Peyer's patch (tissue), 4 donors: ENCODE data around the gene EXOSC7. TPM values are rescaled to one million over a fixed set of nuclear protein-coding genes. Genes with fewer than 3 reads are reported as not detected.

ENCODE experiments used
- DNase-seq, 3 donors: peaks; one replicate each; pipeline ENCODE4 v3.0.0-alpha.2; 2017 to 2019
- H3K27ac ChIP-seq, 4 donors: fragments of 200-600 bp; sonication (generic); one replicate each; pipeline ENCODE4 v1.5.1; 2016 to 2019
- H3K27me3 ChIP-seq, 2 donors: fragments of 200-600 bp; sonication (generic); one replicate each; pipeline ENCODE4 v1.5.1; 2019
- H3K36me3 ChIP-seq, 3 donors: fragments of 200-600 bp; sonication (generic); one replicate each; pipeline ENCODE4 v1.5.1; 2016 to 2019
- H3K4me1 ChIP-seq, 4 donors: fragments of 200-600 bp; sonication (generic); one replicate each; pipeline ENCODE4 v1.5.1; 2016 to 2019
- H3K4me3 ChIP-seq, 4 donors: fragments of 200-600 bp; sonication (generic); 1 replicate in 3 of 4; 2 replicates in 1 of 4; pipeline ENCODE4 v1.5.1; 2016 to 2019; ENCODE audit warnings: mild to moderate bottlenecking in 1 of 4
- H3K9me3 ChIP-seq, 4 donors: fragments of 200-600 bp; sonication (generic); one replicate each; pipeline ENCODE4 v1.5.1; 2016 to 2019; ENCODE audit warnings: mild to moderate bottlenecking in 1 of 4
- POLR2A ChIP-seq, 2 donors: fragments of 450-650 bp; IDR thresholded peaks; one replicate each; pipeline ENCODE4 v1.5.1; 2017; ENCODE audit warnings: antibody characterized with exemption in 2 of 2, mild to moderate bottlenecking in 2 of 2, moderate library complexity in 2 of 2
- total RNA-seq, 4 donors: library from RNA; depleted of rRNA; stranded (reverse); fragments of >200 nt; gene quantifications; one replicate each; pipeline ENCODE4 v1.1.0, GENCODE V29; 2016
- TF ChIP-seq, protein P1 (sequence below), 6 experiments: fragments of 450-650 bp in 4 of 6; fragments of 200-600 bp in 2 of 6; sonication (generic) in 1 of 6; IDR thresholded peaks; one replicate each; pipeline ENCODE4 v1.5.1; 2017 to 2019; ENCODE audit warnings: antibody characterized with exemption in 6 of 6, mild to moderate bottlenecking in 3 of 6, moderate library complexity in 1 of 6

The EXOSC7 gene
- total RNA-seq, 4 donors from 2014 or later, result 19.8 to 66.0 (median 28.6) TPM

DNA sequence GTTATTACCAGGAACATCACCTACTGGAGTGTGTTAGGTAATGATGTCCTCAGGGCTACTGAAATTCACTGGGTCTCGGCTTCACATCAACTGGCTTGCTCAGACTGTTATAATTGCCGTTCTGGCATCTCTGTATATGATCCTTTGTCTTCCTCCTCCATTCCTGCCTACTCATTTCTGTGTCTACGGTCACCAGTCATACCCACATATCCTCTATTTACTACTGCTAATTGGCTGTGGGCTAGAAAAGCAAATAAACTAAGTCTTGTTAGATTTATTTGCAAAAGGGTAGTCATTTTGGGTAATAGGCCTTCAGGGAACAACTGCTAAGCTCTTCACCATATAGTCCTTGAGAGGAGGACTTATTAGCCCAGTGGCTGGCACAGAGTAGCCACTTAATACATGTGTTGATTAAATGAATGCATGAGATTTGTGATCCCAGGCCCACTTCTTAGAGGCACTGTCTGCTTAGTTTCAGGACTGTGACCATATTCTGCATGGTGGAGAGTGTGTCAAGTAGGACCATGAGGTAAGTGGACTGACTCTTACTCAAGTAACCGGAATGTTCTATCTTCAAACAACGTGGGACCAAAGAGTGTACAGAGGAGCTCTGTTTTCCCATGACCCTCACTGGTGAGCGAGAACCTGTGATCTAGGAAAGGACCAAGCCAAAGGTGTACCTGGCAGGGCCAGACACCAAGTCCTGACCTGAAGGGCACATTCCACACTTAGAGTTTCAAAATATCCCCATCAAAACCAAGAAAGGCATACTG is 13.2 kb upstream of the EXOSC7 start:
- H3K27ac ChIP-seq, result no peak overlapping the region

DNA sequence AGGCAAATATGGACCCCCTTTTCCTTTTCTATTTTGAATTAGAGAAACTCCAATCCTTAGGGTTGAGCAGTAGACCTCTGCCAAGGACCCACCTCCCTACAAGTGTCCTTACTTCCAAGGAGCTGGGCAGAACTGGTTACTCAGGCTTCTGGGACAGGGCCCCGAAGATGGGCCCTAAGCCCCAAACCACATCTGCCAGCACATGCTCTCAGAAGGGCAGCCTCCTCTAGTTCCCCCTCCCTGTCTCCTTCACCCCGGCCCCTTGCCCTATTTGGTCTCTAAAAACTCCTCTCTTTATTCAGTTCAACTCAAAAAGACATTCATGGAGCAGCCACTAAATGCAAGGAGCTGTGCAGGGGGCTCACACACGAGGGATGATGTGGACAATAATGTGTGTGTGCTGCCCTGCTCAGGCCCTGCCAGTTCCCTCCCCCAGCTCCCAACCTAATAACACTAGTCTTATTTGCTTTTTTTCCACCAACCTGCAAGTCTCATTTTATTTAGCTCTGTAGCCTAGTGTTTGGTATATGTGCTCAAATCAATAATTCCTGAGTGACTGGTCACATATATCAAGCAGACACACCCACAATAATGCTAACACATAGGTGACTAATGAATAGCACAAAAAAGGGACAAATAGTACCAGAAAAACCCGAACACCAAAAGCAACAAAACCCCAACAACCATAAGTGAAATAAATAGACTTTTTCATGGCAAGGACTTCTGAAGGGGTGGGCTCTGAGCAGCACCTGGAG is 12.3 kb upstream of the EXOSC7 start:
- no peak for DNase-seq
- H3K4me3 ChIP-seq, result no peak overlapping the region
- H3K9me3 ChIP-seq, result no peaks in the 10 kb centered on the region
- peaks cover 0 to 6% (median 0%) of the 10 kb centered on the region in 3 donors for H3K36me3 ChIP-seq
- no peak for TF ChIP-seq POLR2A (IDR thresholded peaks at IDR 0.05)
- TF ChIP-seq, protein P1, sequence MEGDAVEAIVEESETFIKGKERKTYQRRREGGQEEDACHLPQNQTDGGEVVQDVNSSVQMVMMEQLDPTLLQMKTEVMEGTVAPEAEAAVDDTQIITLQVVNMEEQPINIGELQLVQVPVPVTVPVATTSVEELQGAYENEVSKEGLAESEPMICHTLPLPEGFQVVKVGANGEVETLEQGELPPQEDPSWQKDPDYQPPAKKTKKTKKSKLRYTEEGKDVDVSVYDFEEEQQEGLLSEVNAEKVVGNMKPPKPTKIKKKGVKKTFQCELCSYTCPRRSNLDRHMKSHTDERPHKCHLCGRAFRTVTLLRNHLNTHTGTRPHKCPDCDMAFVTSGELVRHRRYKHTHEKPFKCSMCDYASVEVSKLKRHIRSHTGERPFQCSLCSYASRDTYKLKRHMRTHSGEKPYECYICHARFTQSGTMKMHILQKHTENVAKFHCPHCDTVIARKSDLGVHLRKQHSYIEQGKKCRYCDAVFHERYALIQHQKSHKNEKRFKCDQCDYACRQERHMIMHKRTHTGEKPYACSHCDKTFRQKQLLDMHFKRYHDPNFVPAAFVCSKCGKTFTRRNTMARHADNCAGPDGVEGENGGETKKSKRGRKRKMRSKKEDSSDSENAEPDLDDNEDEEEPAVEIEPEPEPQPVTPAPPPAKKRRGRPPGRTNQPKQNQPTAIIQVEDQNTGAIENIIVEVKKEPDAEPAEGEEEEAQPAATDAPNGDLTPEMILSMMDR (IDR thresholded peaks at IDR 0.05), result no peak
- H3K4me1 ChIP-seq, result peaks cover 0 to 22% (median 2%) of the 10 kb centered on the region in 4 donors
- no peak overlapping the region for H3K27ac ChIP-seq
- no peaks in the 10 kb centered on the region for H3K27me3 ChIP-seq

More for the DNA sequence above, 13.2 kb upstream of the EXOSC7 start:
- Histone ChIP-seq H3K9me3 (no peaks in the 10 kb centered on the region), H3K36me3 (peaks cover 0 to 16% (median 0%) of the 10 kb centered on the region in 3 donors), H3K4me3 (no peak overlapping the region), H3K27me3 (no peaks in the 10 kb centered on the region), H3K4me1 (peaks cover 0 to 18% (median 2%) of the 10 kb centered on the region in 4 donors)
- no peak for TF ChIP-seq POLR2A (IDR thresholded peaks at IDR 0.05)
- TF ChIP-seq, protein P1 (IDR thresholded peaks at IDR 0.05), result no peak
- DNase-seq, result no peak

DNA sequence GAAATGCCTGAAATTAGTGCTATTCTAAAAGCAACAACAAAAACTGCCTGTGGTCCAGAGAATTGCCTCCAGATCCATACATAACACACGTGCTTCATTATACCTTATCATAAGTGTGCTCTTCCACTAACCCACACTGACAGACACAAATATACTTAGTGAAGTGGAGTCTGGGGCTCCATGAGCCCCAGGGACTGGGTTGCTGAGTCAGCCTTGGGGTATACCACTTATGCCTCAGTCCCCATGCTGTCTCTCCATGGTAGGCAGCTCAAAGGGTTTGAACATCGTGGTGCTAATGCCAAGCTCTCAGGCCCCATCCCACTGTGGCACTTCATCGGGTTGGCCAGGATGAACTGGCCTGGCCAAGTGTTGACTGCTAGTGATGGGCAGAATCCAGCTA is 10.9 kb upstream of the EXOSC7 start:
- Histone ChIP-seq H3K36me3 (no peaks in the 10 kb centered on the region), H3K9me3 (no peaks in the 10 kb centered on the region), H3K4me3 (no peak overlapping the region), H3K27ac (no peak overlapping the region), H3K4me1 (peaks cover 0 to 31% (median 4%) of the 10 kb centered on the region in 4 donors), H3K27me3 (no peaks in the 10 kb centered on the region)
- no peak for DNase-seq
- TF ChIP-seq, protein P1 (IDR thresholded peaks at IDR 0.05), result no peak
- no peak for TF ChIP-seq POLR2A (IDR thresholded peaks at IDR 0.05)

DNA sequence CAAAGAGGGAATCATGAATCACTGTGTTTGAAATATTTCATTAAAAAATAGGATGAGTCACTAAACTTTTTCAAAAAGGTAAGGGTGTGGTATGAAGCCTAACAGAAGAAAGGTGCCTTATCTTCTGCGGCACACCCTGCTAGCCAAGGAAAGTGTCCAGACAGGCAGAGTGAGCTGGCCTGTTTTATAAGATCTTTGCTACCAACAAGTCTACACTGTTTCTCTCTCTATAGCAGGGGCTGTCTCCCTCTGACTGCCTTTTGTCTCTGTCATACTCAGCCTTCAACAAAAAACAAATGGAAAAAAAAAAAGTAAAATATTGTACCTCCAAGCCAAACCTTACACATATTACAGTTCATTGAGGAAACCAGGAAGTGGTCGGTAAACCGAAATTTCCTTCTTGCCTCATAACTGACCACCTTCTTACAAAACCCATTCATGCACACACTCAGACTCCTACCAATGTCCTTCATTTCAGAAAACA is 9.2 kb upstream of the EXOSC7 start:
- no peak for TF ChIP-seq POLR2A (IDR thresholded peaks at IDR 0.05)
- TF ChIP-seq, protein P1 (IDR thresholded peaks at IDR 0.05), result no peak
- H3K27ac ChIP-seq, result peak overlapping the region in 2 of 4 donors; percentile 24 to 28
- H3K36me3 ChIP-seq, result no peaks in the 10 kb centered on the region
- H3K4me1 ChIP-seq, result peaks cover 0 to 45% (median 4%) of the 10 kb centered on the region in 4 donors
- H3K27me3 ChIP-seq, result no peaks in the 10 kb centered on the region
- no peaks in the 10 kb centered on the region for H3K9me3 ChIP-seq
- no peak overlapping the region for H3K4me3 ChIP-seq
- DNase-seq, result peak in 1 of 3 donors; percentile 61

DNA sequence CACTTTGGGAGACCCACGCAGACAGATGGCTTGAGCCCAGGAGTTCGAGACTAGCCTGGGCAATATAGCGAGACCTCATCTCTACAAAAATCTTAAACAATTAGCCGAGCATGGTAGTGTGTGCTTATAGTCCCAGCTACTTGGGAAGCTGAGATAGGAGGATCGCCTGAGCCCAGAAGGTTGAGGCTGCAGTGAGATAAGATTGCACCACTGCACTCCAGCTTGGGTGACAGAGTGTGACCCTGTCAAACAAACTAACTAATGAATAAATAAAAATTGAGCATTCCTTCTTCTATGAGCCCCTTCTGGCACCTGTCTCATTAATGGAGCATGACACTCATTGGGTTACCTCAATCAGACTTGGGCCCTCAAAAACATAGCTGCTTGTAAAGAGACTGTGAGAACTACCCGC is 7.6 kb upstream of the EXOSC7 start:
- no peak overlapping the region for H3K4me3 ChIP-seq
- H3K27ac ChIP-seq, result no peak overlapping the region

More for the DNA sequence above, 7.6 kb upstream of the EXOSC7 start:
- H3K27me3 ChIP-seq, result no peaks in the 10 kb centered on the region
- DNase-seq, result no peak
- H3K4me1 ChIP-seq, result peaks cover 0 to 56% (median 4%) of the 10 kb centered on the region in 4 donors
- no peaks in the 10 kb centered on the region for H3K36me3 ChIP-seq
- TF ChIP-seq POLR2A (IDR thresholded peaks at IDR 0.05), result no peak
- TF ChIP-seq, protein P1 (IDR thresholded peaks at IDR 0.05), result no peak
- no peaks in the 10 kb centered on the region for H3K9me3 ChIP-seq
